Measurements from ENCODE around the gene DNAH6.

Gene DNAH6

DNA sequence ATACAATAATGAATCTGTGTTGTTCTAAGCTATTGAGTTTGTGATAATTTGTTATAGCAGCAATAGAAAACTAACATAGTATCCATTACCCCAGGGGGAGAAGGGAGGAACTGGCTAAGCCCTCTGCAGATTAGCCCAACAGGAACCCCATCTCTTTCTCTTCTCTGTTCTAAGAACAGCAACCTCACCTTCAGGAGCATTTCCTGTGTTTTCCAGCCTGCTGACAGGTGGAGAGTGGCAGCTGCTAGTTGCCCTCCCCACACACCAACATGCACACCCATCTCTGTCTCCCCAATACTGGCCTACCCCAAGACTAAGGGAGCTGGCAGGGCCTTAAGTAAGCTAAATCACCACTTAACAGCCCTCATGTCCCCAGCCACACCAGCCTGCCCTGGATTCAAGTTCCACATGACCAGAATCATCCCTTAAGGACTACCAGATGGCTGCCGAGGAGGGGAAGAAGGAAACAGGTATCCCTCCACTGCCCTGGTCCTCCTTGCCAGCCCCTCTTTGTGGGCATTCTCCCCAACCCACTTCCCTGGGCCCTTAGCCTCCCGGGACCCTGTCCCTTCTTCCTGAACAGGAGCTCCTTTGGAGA lies 311.8 kb downstream of the DNAH6 start:
- no peak overlapping the region for H3K4me2 ChIP-seq (ENCODE audit: insufficient read depth, low read length)
- no peaks in the 10 kb centered on the region for H4K20me1 ChIP-seq (ENCODE audit: insufficient read depth, low read length)
- TF ChIP-seq, protein P1, sequence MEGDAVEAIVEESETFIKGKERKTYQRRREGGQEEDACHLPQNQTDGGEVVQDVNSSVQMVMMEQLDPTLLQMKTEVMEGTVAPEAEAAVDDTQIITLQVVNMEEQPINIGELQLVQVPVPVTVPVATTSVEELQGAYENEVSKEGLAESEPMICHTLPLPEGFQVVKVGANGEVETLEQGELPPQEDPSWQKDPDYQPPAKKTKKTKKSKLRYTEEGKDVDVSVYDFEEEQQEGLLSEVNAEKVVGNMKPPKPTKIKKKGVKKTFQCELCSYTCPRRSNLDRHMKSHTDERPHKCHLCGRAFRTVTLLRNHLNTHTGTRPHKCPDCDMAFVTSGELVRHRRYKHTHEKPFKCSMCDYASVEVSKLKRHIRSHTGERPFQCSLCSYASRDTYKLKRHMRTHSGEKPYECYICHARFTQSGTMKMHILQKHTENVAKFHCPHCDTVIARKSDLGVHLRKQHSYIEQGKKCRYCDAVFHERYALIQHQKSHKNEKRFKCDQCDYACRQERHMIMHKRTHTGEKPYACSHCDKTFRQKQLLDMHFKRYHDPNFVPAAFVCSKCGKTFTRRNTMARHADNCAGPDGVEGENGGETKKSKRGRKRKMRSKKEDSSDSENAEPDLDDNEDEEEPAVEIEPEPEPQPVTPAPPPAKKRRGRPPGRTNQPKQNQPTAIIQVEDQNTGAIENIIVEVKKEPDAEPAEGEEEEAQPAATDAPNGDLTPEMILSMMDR (IDR thresholded peaks at IDR 0.05; ENCODE audit: borderline replicate concordance, extremely low read depth, low read length, poor library complexity, severe bottlenecking): no peak
- no peak for TF ChIP-seq EZH2 (IDR thresholded peaks at IDR 0.05; ENCODE audit: borderline replicate concordance, low read depth, low read length, severe bottlenecking)
- H3K4me3 ChIP-seq (ENCODE audit: low read depth in 1 of 2, low read length in 2 of 2): no peak overlapping the region
- no peak for DNase-seq
- no peaks in the 10 kb centered on the region for H3K27me3 ChIP-seq (ENCODE audit: insufficient read depth, low read length, poor library complexity)
- no peak overlapping the region for H3K9ac ChIP-seq (ENCODE audit: low read depth, low read length)
- H3K27ac ChIP-seq (ENCODE audit: low read length): no peak overlapping the region
- peak; percentile 22; the same call in 1 of the 3 replicates for ATAC-seq (ENCODE audit: insufficient read depth, low read depth)
- no peaks in the 10 kb centered on the region for H3K79me2 ChIP-seq (ENCODE audit: insufficient read depth, low read length)
- H3K36me3 ChIP-seq (ENCODE audit: insufficient read depth, low read length): no peaks in the 10 kb centered on the region
- H3K4me1 ChIP-seq (ENCODE audit: insufficient read depth, low read length): no peaks in the 10 kb centered on the region
- H3K9me3 ChIP-seq (ENCODE audit: insufficient read depth, low read length, severe bottlenecking): no peaks in the 10 kb centered on the region
- H2AFZ ChIP-seq (ENCODE audit: low read depth, low read length): no peak overlapping the region

GRCh38 chr2:84829693-84830092 lies 313.4 kb downstream of the DNAH6 start:
- no peak for TF ChIP-seq EZH2 (IDR thresholded peaks at IDR 0.05; ENCODE audit: borderline replicate concordance, low read depth, low read length, severe bottlenecking)
- TF ChIP-seq, protein P1 (IDR thresholded peaks at IDR 0.05; ENCODE audit: borderline replicate concordance, extremely low read depth, low read length, poor library complexity, severe bottlenecking): no peak
- H3K9ac ChIP-seq (ENCODE audit: low read depth, low read length): no peak overlapping the region
- H2AFZ ChIP-seq (ENCODE audit: low read depth, low read length): no peak overlapping the region
- H4K20me1 ChIP-seq (ENCODE audit: insufficient read depth, low read length): no peaks in the 10 kb centered on the region
- H3K4me3 ChIP-seq (ENCODE audit: low read depth in 1 of 2, low read length in 2 of 2): no peak overlapping the region
- H3K27me3 ChIP-seq (ENCODE audit: insufficient read depth, low read length, poor library complexity): no peaks in the 10 kb centered on the region
- DNase-seq (no peak), ATAC-seq (ENCODE audit: insufficient read depth, low read depth) (no peak)
- no peak overlapping the region for H3K4me2 ChIP-seq (ENCODE audit: insufficient read depth, low read length)
- H3K36me3 ChIP-seq (ENCODE audit: insufficient read depth, low read length): no peaks in the 10 kb centered on the region
- no peaks in the 10 kb centered on the region for H3K9me3 ChIP-seq (ENCODE audit: insufficient read depth, low read length, severe bottlenecking)
- H3K79me2 ChIP-seq (ENCODE audit: insufficient read depth, low read length): no peaks in the 10 kb centered on the region
- H3K27ac ChIP-seq (ENCODE audit: low read length): no peak overlapping the region
- H3K4me1 ChIP-seq (ENCODE audit: insufficient read depth, low read length): no peaks in the 10 kb centered on the region

DNA sequence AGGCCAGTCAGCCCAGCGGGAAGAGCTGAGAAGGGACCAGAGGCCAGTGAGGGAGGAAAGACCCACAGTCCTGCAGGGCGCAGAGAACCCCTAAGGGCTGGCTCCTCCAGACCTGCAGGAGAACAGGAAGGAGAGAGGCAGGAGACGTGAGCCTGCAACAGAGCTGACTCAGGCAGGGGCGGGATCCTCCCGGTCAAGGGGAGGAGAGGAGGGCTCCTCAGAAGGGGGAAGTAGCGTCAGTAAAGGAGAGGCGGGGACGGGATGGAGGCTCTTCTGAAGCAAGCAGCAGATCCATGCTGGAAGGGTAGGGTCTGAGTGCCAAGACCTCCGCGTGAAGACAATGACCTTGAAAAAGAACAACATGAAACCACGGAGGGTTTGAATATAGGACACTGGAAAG lies 313.8 kb downstream of the DNAH6 start:
- H3K4me1 ChIP-seq (ENCODE audit: insufficient read depth, low read length): no peaks in the 10 kb centered on the region
- H3K4me2 ChIP-seq (ENCODE audit: insufficient read depth, low read length): no peak overlapping the region
- no peak overlapping the region for H2AFZ ChIP-seq (ENCODE audit: low read depth, low read length)
- TF ChIP-seq EZH2 (IDR thresholded peaks at IDR 0.05; ENCODE audit: borderline replicate concordance, low read depth, low read length, severe bottlenecking): no peak
- TF ChIP-seq, protein P1 (IDR thresholded peaks at IDR 0.05; ENCODE audit: borderline replicate concordance, extremely low read depth, low read length, poor library complexity, severe bottlenecking): no peak
- H3K9me3 ChIP-seq (ENCODE audit: insufficient read depth, low read length, severe bottlenecking): no peaks in the 10 kb centered on the region
- no peaks in the 10 kb centered on the region for H3K36me3 ChIP-seq (ENCODE audit: insufficient read depth, low read length)
- H3K4me3 ChIP-seq (ENCODE audit: low read depth in 1 of 2, low read length in 2 of 2): no peak overlapping the region
- peak; percentile 40; the same call in 1 of the 3 replicates for ATAC-seq (ENCODE audit: insufficient read depth, low read depth)
- no peak for DNase-seq
- H3K9ac ChIP-seq (ENCODE audit: low read depth, low read length): no peak overlapping the region
- H3K27me3 ChIP-seq (ENCODE audit: insufficient read depth, low read length, poor library complexity): no peaks in the 10 kb centered on the region
- no peaks in the 10 kb centered on the region for H4K20me1 ChIP-seq (ENCODE audit: insufficient read depth, low read length)
- no peaks in the 10 kb centered on the region for H3K79me2 ChIP-seq (ENCODE audit: insufficient read depth, low read length)
- no peak overlapping the region for H3K27ac ChIP-seq (ENCODE audit: low read length)

Measured in DND-41 (cell line).